DND-41 (cell line): Measurements from ENCODE around the gene MGAT4A.

Experiments
- CTCF ChIP-seq: IDR thresholded peaks from 2 replicates; pipeline ENCODE4 v1.5.1; 2012; ENCODE audit warnings: borderline replicate concordance, low read length, moderate library complexity, mild to moderate bottlenecking; ENCODE audit not compliant: poor library complexity, severe bottlenecking; ENCODE audit errors: extremely low read depth
- EZH2 ChIP-seq: IDR thresholded peaks from 3 replicates; pipeline ENCODE4 v1.6.1; 2012; ENCODE audit warnings: borderline replicate concordance, low read depth, mild to moderate bottlenecking, moderate library complexity, low read length, inconsistent platforms; ENCODE audit not compliant: severe bottlenecking

DNA sequence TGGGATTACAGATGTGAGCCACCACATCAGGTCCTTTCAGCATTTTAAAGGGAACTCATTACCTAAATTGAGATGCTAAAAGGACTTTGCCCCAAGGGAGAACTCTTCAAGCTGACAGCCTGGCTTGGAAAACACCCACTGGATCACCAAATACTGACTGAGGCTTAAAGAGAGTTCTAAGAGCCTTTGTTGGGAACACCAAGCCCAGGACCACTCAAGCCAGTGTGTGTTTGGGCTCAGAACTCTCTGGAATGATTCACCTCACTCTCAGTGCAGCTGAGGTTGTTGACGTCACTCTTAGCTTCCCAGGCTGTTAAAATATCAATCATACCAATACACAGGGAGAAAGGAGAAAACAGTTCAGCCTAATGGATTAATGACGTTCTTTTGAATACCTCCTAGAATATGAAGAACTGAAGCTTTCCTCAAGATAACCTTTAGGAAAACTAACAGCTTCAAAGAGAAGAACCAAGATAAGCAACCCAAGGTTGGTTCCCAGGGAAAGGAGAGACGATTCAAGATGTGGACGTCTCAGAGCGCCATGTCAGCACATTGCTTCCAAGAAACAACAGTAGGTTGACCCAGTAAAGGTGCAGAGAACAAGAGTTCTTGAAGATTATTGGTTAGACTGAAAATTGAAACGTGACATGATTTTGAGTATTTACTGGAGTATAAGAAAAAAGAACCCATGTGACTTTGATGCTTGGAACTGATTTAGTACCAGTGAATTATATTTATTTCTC, 48.0 kb upstream of the MGAT4A start:
- TF ChIP-seq CTCF, result no peak
- TF ChIP-seq EZH2, result no peak
